ENCODE data around the gene NACAD.

DNA sequence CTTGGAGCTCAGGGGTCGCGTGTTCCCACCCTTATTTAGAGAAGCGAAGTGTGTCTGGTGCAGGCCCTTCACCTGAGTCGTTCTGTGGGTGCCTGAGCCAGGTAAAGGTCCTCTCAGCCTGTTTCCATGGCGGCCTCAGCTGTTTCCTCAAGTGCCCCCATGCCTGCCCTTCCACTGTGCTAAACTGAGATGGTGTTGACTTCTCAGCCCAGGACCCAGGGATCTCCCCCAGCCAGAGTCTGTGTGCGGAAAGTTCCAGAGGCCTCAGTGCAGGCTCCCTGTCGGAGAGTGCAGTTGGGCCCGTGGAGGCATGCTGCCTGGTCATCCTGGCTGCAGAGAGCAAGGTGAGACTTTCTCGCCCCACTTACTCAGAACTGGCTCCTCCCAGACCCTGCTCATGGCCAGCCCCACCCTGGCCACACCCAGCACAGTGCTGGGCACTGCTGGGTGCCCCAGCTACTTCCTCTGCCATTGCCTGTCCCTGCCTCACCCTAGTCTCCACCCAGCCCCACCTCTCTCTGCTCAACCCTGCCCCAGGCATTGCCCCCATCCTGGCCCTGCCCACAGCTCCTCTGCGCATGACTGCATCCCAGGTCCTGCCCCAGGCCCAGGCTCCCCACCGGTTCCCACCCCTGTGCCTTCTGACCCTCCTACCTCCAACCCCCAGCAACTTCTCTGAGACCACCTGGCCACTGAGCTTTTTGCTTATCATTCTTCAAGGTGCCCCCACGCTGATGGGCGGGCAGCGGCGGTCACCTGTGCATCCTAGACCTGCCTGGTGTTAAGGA lies 20.3 kb downstream of the NACAD start:
- TF ChIP-seq, protein P1, sequence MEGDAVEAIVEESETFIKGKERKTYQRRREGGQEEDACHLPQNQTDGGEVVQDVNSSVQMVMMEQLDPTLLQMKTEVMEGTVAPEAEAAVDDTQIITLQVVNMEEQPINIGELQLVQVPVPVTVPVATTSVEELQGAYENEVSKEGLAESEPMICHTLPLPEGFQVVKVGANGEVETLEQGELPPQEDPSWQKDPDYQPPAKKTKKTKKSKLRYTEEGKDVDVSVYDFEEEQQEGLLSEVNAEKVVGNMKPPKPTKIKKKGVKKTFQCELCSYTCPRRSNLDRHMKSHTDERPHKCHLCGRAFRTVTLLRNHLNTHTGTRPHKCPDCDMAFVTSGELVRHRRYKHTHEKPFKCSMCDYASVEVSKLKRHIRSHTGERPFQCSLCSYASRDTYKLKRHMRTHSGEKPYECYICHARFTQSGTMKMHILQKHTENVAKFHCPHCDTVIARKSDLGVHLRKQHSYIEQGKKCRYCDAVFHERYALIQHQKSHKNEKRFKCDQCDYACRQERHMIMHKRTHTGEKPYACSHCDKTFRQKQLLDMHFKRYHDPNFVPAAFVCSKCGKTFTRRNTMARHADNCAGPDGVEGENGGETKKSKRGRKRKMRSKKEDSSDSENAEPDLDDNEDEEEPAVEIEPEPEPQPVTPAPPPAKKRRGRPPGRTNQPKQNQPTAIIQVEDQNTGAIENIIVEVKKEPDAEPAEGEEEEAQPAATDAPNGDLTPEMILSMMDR (IDR thresholded peaks at IDR 0.05; ENCODE audit: low read length): no peak
- TF ChIP-seq EZH2 (IDR thresholded peaks at IDR 0.05; ENCODE audit: borderline replicate concordance, low read length): no peak

Data from OCI-LY1 (cell line).